Tibial artery (tissue), 4 donors: ENCODE data around the gene CEP104.

Experiments used
- DNase-seq, 2 donors: peaks; one replicate each; pipeline ENCODE4 v3.0.0-alpha.2; 2019
- H3K27ac ChIP-seq, 2 donors: fragments of 200-600 bp; sonication (generic) in 1 of 2; 1 replicate in 1 of 2; 2 replicates in 1 of 2; pipeline ENCODE4 v1.5.1; 2018 to 2019; ENCODE audit warnings: mild to moderate bottlenecking in 1 of 2
- H3K27me3 ChIP-seq, 2 donors: fragments of 200-600 bp; sonication (generic) in 1 of 2; one replicate each; pipeline versions ENCODE4 v1.5.1 to v1.6.0; 2016 to 2019
- H3K36me3 ChIP-seq, 3 donors: fragments of 200-600 bp; sonication (generic) in 2 of 3; one replicate each; pipeline ENCODE4 v1.5.1; 2016 to 2019; ENCODE audit warnings: mild to moderate bottlenecking in 2 of 3
- H3K4me1 ChIP-seq, 4 donors: fragments of 200-600 bp; sonication (generic) in 2 of 4; 1 replicate in 3 of 4; 2 replicates in 1 of 4; pipeline ENCODE4 v1.5.1; 2016 to 2019
- H3K4me3 ChIP-seq, 2 donors: fragments of 200-600 bp; sonication (generic) in 1 of 2; 1 replicate in 1 of 2; 2 replicates in 1 of 2; pipeline ENCODE4 v1.5.1; 2018 to 2019; ENCODE audit warnings: mild to moderate bottlenecking in 2 of 2
- H3K9me3 ChIP-seq, 3 donors: fragments of 200-600 bp; sonication (generic) in 1 of 3; one replicate each; pipeline ENCODE4 v1.5.1; 2016 to 2019
- CTCF ChIP-seq, 2 experiments: fragments of 200-600 bp in 1 of 2; fragments of 450-650 bp in 1 of 2; IDR thresholded peaks; one replicate each; pipeline ENCODE4 v1.5.1; 2017 to 2019; ENCODE audit warnings: antibody characterized with exemption in 2 of 2, mild to moderate bottlenecking in 1 of 2, moderate library complexity in 1 of 2
- intact Hi-C: fragments of 100-400 bp; cut with DNase I; formaldehyde crosslinking; loops from one replicate; pipeline ENCODE4 v1.15.0; 2023; ENCODE audit warnings: low total_unique reads

The CEP104 gene

GRCh38 chr1:3891329-3891865 lies 34.4 kb upstream of the CEP104 start:
- no peak for DNase-seq
- Histone ChIP-seq H3K27me3 (no peaks in the 10 kb centered on the region), H3K4me3 (no peak overlapping the region), H3K36me3 (peaks cover 31 to 61% (median 50%) of the 10 kb centered on the region in 3 donors), H3K27ac (no peak overlapping the region), H3K9me3 (no peaks in the 10 kb centered on the region), H3K4me1 (peaks cover 0 to 8% (median 5%) of the 10 kb centered on the region in 4 donors)
- TF ChIP-seq CTCF (IDR thresholded peaks at IDR 0.05): no peak
- intact Hi-C loops: no loop called here

- H3K4me1 ChIP-seq: peaks cover 0 to 8% (median 5%) of the 10 kb centered on the region in 4 donors
- intact Hi-C loops: no loop called here
- no peak overlapping the region for H3K4me3 ChIP-seq
- TF ChIP-seq CTCF (IDR thresholded peaks at IDR 0.05): no peak
- no peak overlapping the region for H3K27ac ChIP-seq
- no peaks in the 10 kb centered on the region for H3K27me3 ChIP-seq
- DNase-seq: no peak
- H3K36me3 ChIP-seq: peaks cover 32 to 68% (median 58%) of the 10 kb centered on the region in 3 donors
- no peaks in the 10 kb centered on the region for H3K9me3 ChIP-seq
Measured at GRCh38 chr1:3890389-3891328, 33.6 kb upstream of the CEP104 start.

- intact Hi-C loops: loop anchor here (5.0 kb wide), 1 partner anchor 1473 kb away; no protein-coding TSS in a partner anchor
- Histone ChIP-seq H3K27ac (no peak overlapping the region), H3K36me3 (peaks cover 35 to 71% (median 64%) of the 10 kb centered on the region in 3 donors), H3K4me3 (no peak overlapping the region), H3K9me3 (no peaks in the 10 kb centered on the region), H3K4me1 (peaks cover 0 to 8% (median 5%) of the 10 kb centered on the region in 4 donors), H3K27me3 (no peaks in the 10 kb centered on the region)
- no peak for DNase-seq
- no peak for TF ChIP-seq CTCF (IDR thresholded peaks at IDR 0.05)
Measured at GRCh38 chr1:3889936-3890335, 32.9 kb upstream of the CEP104 start.

GRCh38 chr1:3888301-3888700 lies 31.3 kb upstream of the CEP104 start:
- H3K27ac ChIP-seq: no peak overlapping the region
- H3K4me1 ChIP-seq: peaks cover 0 to 8% (median 5%) of the 10 kb centered on the region in 4 donors
- no peak for DNase-seq
- intact Hi-C loops: loop anchor here (5.0 kb wide), 1 partner anchor 1471 kb away; no protein-coding TSS in a partner anchor
- no peak overlapping the region for H3K4me3 ChIP-seq
- TF ChIP-seq CTCF (IDR thresholded peaks at IDR 0.05): no peak
- H3K36me3 ChIP-seq: peaks cover 45 to 82% (median 71%) of the 10 kb centered on the region in 3 donors
- no peaks in the 10 kb centered on the region for H3K9me3 ChIP-seq
- no peaks in the 10 kb centered on the region for H3K27me3 ChIP-seq

GRCh38 chr1:3886691-3887090 lies 29.7 kb upstream of the CEP104 start:
- Histone ChIP-seq H3K27me3 (no peaks in the 10 kb centered on the region), H3K27ac (no peak overlapping the region), H3K9me3 (no peaks in the 10 kb centered on the region), H3K36me3 (peaks cover 46 to 89% (median 73%) of the 10 kb centered on the region in 3 donors), H3K4me3 (no peak overlapping the region), H3K4me1 (no peaks in the 10 kb centered on the region)
- DNase-seq: no peak
- intact Hi-C loops: loop anchor here (5.0 kb wide), 1 partner anchor 1469 kb away; no protein-coding TSS in a partner anchor
- no peak for TF ChIP-seq CTCF (IDR thresholded peaks at IDR 0.05)
